ENCODE results near the gene ZMIZ1.

DNA sequence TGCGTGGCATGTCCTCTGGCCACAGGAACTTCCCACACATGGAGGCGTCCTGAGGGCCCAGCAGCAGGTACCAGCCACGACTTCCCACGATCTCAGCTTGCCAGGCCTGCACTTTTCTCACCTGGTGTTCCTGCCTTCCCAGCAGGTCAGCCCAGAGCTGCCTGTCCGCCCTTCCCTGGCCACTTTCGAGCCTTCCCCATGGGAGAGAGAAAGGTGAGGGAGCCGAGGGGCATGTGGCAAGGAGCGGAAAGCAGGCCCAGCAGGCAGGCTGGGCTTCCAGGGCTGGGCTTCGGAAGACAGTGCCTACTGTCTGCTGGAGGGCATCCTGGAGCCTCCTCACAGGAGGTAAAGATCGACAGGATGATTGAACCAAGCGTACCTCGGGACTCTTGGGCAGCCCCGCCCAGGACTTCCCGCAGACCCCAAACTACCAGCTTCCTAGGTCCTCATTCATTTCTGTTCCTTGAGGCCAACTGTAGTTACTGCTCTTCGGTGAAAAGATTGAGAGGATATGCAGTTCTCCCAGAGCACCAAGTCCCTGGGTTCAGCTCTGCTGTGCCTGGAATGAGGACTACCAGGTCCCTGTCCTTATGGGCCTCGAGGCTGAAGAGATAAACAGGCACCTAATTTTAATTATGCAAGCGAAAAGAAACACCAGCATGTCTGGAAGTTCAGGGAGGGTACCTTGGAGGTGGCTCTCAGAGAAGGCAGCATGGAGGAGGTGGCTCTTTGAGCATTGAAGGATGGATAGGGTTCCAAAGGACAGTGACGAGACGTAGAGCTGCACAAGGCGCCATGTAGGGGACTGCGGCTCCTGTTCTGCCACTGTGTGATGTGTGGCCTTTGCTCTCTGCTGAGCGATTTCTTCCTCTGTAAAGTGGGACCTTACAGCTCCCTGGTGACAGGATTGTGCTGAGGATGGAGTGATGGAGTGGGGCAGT, 87.8 kb downstream of the ZMIZ1 start:
- TF ChIP-seq, protein P1, sequence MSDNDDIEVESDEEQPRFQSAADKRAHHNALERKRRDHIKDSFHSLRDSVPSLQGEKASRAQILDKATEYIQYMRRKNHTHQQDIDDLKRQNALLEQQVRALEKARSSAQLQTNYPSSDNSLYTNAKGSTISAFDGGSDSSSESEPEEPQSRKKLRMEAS (IDR thresholded peaks at IDR 0.05), result no peak
- TF ChIP-seq MYC (IDR thresholded peaks at IDR 0.05; ENCODE audit: borderline replicate concordance, low read length), result no peak
